Ovary (tissue), 3 donors: ENCODE measurements around the gene RASGEF1C.

ENCODE experiments used
- CTCF ChIP-seq, 3 donors: fragments of 450-650 bp in 2 of 3; fragments of 200-600 bp in 1 of 3; IDR thresholded peaks; one replicate each; pipeline versions ENCODE4 v1.5.1 to v1.8.0; 2016 to 2022; ENCODE audit warnings: antibody characterized with exemption in 3 of 3, mild to moderate bottlenecking in 1 of 3
- POLR2A ChIP-seq: fragments of 450-650 bp; IDR thresholded peaks from one replicate; pipeline ENCODE4 v1.6.1; 2017; ENCODE audit warnings: antibody characterized with exemption, mild to moderate bottlenecking, moderate library complexity
- donor health status: DM: no; HTN: no; CAD: no.

- TF ChIP-seq CTCF (IDR thresholded peaks at IDR 0.05) (no peak), POLR2A (no peak)
These were observed 79.5 kb downstream of the RASGEF1C start for GRCh38 chr5:180129291-180130190.
